LNCaP clone FGC (cell line): Measurements from ENCODE around the gene C9orf57.

Source experiments
- DNase-seq: peaks from one replicate; pipeline ENCODE4 v3.0.0-alpha.2; 2011; ENCODE audit warnings: low read depth
- H3K4me3 ChIP-seq: 2 replicates; pipeline ENCODE4 v1.5.1; 2011; ENCODE audit warnings: mild to moderate bottlenecking, low read depth, low read length, control low read depth
- TF ChIP-seq, protein P1 (sequence below): IDR thresholded peaks from 2 replicates; pipeline ENCODE4 v1.5.1; 2012; ENCODE audit warnings: mild to moderate bottlenecking; ENCODE audit not compliant: control insufficient read depth, insufficient read depth; ENCODE audit errors: extremely low read depth

C9orf57 gene

DNA sequence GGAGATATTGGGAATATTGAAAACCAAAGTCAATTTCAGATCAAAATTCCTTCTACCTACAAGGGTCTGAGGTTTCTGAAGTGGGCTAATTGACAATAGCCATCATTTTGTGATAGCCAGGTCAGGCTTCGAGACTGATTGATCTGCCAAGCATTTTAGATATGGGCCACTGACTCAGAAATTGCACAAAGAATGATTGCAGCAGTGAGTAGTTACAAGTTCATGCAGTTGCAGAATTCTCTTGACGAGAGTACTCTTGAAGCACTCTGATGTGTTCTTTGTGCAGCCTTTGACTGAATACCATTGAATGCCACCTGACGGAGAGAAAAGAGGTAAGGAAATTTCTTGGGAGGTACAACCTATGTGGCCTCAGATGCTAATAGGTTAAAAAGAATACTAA lies 8.3 kb downstream of the C9orf57 start:
- TF ChIP-seq, protein P1, sequence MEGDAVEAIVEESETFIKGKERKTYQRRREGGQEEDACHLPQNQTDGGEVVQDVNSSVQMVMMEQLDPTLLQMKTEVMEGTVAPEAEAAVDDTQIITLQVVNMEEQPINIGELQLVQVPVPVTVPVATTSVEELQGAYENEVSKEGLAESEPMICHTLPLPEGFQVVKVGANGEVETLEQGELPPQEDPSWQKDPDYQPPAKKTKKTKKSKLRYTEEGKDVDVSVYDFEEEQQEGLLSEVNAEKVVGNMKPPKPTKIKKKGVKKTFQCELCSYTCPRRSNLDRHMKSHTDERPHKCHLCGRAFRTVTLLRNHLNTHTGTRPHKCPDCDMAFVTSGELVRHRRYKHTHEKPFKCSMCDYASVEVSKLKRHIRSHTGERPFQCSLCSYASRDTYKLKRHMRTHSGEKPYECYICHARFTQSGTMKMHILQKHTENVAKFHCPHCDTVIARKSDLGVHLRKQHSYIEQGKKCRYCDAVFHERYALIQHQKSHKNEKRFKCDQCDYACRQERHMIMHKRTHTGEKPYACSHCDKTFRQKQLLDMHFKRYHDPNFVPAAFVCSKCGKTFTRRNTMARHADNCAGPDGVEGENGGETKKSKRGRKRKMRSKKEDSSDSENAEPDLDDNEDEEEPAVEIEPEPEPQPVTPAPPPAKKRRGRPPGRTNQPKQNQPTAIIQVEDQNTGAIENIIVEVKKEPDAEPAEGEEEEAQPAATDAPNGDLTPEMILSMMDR, result no peak
- no peak for DNase-seq
- H3K4me3 ChIP-seq, result no peak overlapping the region

DNA sequence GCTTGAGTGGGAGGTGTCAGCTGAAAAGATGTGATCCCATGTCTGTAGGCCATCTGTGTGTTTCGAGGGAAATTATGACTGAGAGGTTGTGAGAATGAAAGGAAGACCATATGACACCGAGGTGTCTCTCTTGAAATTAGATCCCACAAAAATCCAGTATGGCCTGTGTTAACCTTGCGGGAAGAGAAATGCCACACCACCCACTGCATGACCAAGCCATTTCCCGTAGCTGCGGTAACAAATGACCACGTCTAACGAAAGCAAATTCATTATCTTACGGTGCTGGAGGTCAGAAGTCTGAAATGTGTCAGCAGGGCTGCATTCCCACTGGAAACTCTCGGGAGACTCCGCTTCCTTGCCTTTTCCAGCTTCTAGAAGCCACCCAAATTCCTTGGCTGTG lies 11.6 kb downstream of the C9orf57 start:
- no peak overlapping the region for H3K4me3 ChIP-seq
- no peak for DNase-seq
- TF ChIP-seq, protein P1, result no peak

DNA sequence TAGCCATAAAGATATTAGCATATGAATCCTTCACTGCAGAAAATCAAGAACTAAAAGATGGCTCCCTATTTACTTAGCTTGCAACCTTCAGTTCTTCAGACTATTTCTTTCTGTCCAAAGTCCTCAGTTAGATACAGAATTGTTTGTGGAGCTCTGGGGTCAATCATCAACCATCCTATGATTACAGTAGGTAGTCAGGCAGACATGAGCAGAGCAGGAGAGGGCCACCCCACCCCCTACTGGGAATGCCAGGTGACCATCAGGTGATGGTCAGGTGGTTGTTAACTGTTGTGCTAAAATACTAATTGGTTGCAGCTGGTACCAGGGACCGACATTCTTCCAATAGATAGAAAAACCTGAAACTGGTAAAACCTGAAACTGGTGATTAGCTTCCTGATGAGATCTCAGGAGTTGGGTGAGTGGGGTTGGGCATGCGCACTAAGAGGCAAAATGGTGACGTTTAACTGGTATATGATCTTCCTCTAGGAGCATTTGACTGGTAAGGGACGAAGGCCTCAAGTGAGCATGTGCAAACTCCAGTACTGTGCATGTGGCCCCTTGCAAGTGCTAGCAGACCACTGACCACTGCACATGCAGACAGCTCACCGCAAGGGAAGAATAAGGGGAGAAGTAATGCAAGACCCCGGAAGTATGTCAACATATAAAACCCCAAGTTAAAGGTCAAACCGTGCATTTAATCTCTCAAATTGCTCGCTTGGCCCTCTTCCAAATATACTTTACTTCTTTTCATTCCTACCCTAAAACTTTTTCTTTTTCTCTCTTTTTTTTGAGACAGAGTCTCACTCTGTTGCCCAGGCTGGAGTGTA lies 13.6 kb downstream of the C9orf57 start:
- DNase-seq, result no peak
- no peak overlapping the region for H3K4me3 ChIP-seq
- TF ChIP-seq, protein P1, result no peak

DNA sequence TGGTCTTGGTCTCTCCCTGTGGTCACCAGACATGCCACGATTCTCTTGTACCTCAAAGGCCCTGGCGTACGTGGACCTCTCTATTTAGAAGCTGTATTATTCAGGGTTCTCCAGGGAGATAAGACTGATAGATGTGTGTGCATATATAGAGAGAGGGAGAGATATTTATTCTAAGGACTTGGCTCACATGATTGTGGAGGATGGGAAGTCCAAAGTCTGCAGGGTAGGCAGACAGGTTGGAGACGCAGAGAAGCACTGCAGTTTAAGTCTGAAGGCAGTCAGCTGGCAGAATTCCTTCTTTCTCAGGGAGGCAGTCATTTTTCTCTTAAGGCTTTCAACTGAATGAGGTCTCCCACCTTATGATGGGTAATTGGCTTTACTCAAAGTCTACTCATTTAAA lies 16.3 kb downstream of the C9orf57 start:
- no peak overlapping the region for H3K4me3 ChIP-seq
- DNase-seq, result no peak
- TF ChIP-seq, protein P1, result no peak

DNA sequence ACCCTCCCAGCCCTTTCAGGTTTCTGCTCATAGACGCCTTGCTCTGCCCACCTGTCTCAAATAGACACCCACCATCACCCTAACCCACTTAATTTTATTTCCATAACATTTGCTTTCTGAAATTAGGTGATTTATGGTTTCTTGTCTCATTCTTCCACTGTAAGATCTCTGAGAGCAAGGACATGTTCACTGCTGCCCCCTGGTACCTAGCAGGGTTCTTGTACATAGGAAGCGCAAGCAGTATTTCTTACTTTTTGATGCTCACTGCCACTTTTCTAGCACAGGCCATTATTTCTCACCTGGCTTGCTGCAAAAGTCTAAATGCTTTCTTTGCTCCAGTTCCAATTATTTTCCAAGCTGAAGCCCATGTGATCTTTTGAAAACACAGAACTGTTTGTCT lies 16.8 kb downstream of the C9orf57 start:
- DNase-seq, result no peak
- TF ChIP-seq, protein P1, result no peak
- no peak overlapping the region for H3K4me3 ChIP-seq

DNA sequence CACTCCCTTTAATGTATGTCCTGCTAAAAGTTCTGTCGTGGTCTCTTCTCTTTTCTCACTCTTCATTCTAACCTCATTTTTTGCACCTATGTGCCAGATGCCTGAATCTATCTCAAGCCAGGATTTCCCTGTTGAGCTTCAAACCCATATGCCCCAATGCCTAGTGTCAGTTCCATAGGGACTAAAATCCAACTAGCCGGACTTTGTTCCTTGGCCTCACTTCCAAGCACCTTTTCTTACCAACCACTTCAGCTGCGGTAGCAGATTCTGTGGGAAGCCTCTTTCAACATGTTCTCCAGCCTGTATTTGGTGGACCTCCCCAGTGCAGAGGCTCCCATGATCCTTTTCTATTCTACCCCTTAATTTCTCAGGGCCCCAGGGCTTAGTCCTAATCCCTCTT lies 17.5 kb downstream of the C9orf57 start:
- no peak overlapping the region for H3K4me3 ChIP-seq
- DNase-seq, result no peak
- TF ChIP-seq, protein P1, result no peak

DNA sequence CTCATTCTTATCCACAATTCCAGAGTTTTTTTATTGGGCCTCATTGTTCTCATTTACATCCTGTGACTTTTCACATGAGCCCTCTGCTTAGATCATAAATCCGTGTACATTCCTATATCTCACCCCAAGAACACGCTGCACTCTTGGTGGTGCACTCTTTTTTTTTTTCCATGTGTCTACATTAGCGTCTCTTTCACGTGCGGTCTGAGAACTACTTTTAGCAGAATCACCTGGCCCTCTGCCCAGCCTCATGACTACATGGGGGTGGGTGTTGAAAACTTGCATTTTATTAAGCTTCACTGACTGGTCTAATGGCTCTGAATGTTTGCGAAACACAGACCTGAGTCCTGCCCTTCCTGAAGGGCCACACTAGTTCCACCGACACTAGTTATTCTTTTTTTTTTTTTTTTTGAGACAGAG lies 18.6 kb downstream of the C9orf57 start:
- no peak overlapping the region for H3K4me3 ChIP-seq
- TF ChIP-seq, protein P1, result no peak
- DNase-seq, result no peak
